Measurements from ENCODE around the gene GJA8.
"Not testable (repeated sequence)": the region's sequence is repeated elsewhere in the genome, so short reads cannot be mapped to it uniquely, and the experiment has no call there.

DNA sequence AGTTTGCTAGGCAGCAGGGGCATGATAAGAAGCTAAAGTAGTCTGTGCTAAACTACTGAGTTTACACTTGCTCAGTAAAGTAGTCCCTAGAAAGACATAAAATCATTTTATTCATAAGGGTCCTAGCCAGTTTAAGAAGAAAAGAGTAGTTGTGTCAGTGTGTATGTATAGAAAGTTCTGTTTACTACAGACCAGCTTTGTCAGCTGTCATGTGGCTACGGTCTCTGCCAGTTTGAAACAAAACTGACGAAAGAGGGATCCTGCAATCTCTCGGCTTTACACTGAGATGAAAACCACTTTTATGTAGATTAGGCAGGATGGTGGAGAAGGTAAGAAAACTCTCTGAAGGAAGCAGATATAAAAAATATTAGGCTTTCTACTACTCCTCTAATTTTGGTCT, 32.7 kb downstream of the GJA8 start:
- TF ChIP-seq, protein P1, sequence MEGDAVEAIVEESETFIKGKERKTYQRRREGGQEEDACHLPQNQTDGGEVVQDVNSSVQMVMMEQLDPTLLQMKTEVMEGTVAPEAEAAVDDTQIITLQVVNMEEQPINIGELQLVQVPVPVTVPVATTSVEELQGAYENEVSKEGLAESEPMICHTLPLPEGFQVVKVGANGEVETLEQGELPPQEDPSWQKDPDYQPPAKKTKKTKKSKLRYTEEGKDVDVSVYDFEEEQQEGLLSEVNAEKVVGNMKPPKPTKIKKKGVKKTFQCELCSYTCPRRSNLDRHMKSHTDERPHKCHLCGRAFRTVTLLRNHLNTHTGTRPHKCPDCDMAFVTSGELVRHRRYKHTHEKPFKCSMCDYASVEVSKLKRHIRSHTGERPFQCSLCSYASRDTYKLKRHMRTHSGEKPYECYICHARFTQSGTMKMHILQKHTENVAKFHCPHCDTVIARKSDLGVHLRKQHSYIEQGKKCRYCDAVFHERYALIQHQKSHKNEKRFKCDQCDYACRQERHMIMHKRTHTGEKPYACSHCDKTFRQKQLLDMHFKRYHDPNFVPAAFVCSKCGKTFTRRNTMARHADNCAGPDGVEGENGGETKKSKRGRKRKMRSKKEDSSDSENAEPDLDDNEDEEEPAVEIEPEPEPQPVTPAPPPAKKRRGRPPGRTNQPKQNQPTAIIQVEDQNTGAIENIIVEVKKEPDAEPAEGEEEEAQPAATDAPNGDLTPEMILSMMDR (IDR thresholded peaks at IDR 0.05), result not testable (repeated sequence)
- not testable (repeated sequence) for TF ChIP-seq POLR2A, POLR2AphosphoS5, EP300 (IDR thresholded peaks at IDR 0.05)
